H9 (cell line): ENCODE measurements around the gene GRIK1. TPM values are rescaled to one million over a fixed set of nuclear protein-coding genes. Genes with fewer than 3 reads are reported as not detected.

Experiments used
- DNase-seq: peaks from one replicate; pipeline ENCODE4 v3.0.0-alpha.2; 2017
- H2AFZ ChIP-seq: one replicate; pipeline ENCODE4 v1.6.1; 2013; ENCODE audit warnings: mild to moderate bottlenecking, low read length, control low read depth, moderate library complexity
- H2AK5ac ChIP-seq: 2 replicates; pipeline ENCODE4 v1.6.1; 2013; ENCODE audit warnings: low read length, control low read depth, mixed read lengths; ENCODE audit not compliant: insufficient read length
- H2BK120ac ChIP-seq: one replicate; pipeline ENCODE4 v1.6.1; 2013; ENCODE audit warnings: low read depth, mild to moderate bottlenecking, low read length, control low read depth, inconsistent platforms; ENCODE audit not compliant: poor library complexity, severe bottlenecking
- H2BK12ac ChIP-seq: 2 replicates; pipeline ENCODE4 v1.6.1; 2013; ENCODE audit warnings: low read length, control low read depth, mixed read lengths, low read depth; ENCODE audit not compliant: insufficient read length
- H2BK15ac ChIP-seq: 2 replicates; pipeline ENCODE4 v1.6.1; 2013; ENCODE audit warnings: low read depth, low read length, control low read depth
- H2BK20ac ChIP-seq: one replicate; pipeline ENCODE4 v1.6.1; 2013; ENCODE audit warnings: low read depth, mild to moderate bottlenecking, low read length, control low read depth, inconsistent platforms; ENCODE audit not compliant: poor library complexity, severe bottlenecking
- H2BK5ac ChIP-seq: 2 replicates; pipeline ENCODE4 v1.6.1; 2013; ENCODE audit warnings: low read length, control low read depth, mixed read lengths; ENCODE audit not compliant: insufficient read length
- H3K14ac ChIP-seq: 2 replicates; pipeline ENCODE4 v1.6.1; 2013; ENCODE audit warnings: low read length, control low read depth; ENCODE audit not compliant: insufficient read depth
- H3K18ac ChIP-seq: 2 replicates; pipeline ENCODE4 v1.6.1; 2013; ENCODE audit warnings: low read depth, mild to moderate bottlenecking, mixed read lengths, low read length, control low read depth; ENCODE audit not compliant: insufficient read length
- H3K23ac ChIP-seq: 2 replicates; pipeline ENCODE4 v1.6.1; 2013; ENCODE audit warnings: low read length, control low read depth, mixed read lengths, low read depth; ENCODE audit not compliant: insufficient read length
- H3K23me2 ChIP-seq: 2 replicates; pipeline ENCODE4 v1.6.1; 2013; ENCODE audit warnings: low read depth, mild to moderate bottlenecking, mixed read lengths, low read length, control low read depth; ENCODE audit not compliant: insufficient read length, poor library complexity, severe bottlenecking
- H3K27ac ChIP-seq: 2 replicates; pipeline ENCODE4 v1.5.1; 2013; ENCODE audit warnings: low read length, control low read depth, mixed read lengths, low read depth; ENCODE audit not compliant: insufficient read length
- H3K27me3 ChIP-seq: 2 replicates; pipeline ENCODE4 v1.6.1; 2013; ENCODE audit warnings: low read length, control low read depth, inconsistent platforms; ENCODE audit not compliant: insufficient read depth
- H3K4ac ChIP-seq: 2 replicates; pipeline ENCODE4 v1.6.1; 2013; ENCODE audit warnings: low read depth, mild to moderate bottlenecking, control low read depth, inconsistent platforms, low read length, moderate library complexity
- H3K4me1 ChIP-seq: 2 replicates; pipeline ENCODE4 v1.6.1; 2013; ENCODE audit warnings: low read length, control low read depth, inconsistent platforms; ENCODE audit not compliant: insufficient read depth
- H3K4me2 ChIP-seq: 2 replicates; pipeline ENCODE4 v1.6.1; 2013; ENCODE audit warnings: low read length, control low read depth, mixed read lengths; ENCODE audit not compliant: insufficient read length, insufficient read depth
- H3K56ac ChIP-seq: 2 replicates; pipeline ENCODE4 v1.6.1; 2013; ENCODE audit warnings: low read depth, mild to moderate bottlenecking, mixed read lengths, low read length, control low read depth; ENCODE audit not compliant: insufficient read length
- H3K79me1 ChIP-seq: 2 replicates; pipeline ENCODE4 v1.6.1; 2013; ENCODE audit warnings: low read depth, mild to moderate bottlenecking, moderate library complexity, low read length, control low read depth, inconsistent platforms; ENCODE audit not compliant: insufficient read depth, poor library complexity, severe bottlenecking
- H3K79me2 ChIP-seq: 2 replicates; pipeline ENCODE4 v1.6.1; 2013; ENCODE audit warnings: low read length, control low read depth, inconsistent platforms; ENCODE audit not compliant: insufficient read depth
- H3K9ac ChIP-seq: 2 replicates; pipeline ENCODE4 v1.6.1; 2013; ENCODE audit warnings: low read length, control low read depth, mixed read lengths; ENCODE audit not compliant: insufficient read length; ENCODE audit errors: extremely low read depth
- H3K9me3 ChIP-seq: one replicate; pipeline ENCODE4 v1.6.1; 2013; ENCODE audit warnings: low read depth, low read length, inconsistent platforms; ENCODE audit not compliant: control insufficient read depth
- H3T11ph ChIP-seq: one replicate; pipeline ENCODE4 v1.6.1; 2013; ENCODE audit warnings: mild to moderate bottlenecking, low read length, control low read depth, inconsistent platforms
- H4K20me1 ChIP-seq: one replicate; pipeline ENCODE4 v1.6.1; 2013; ENCODE audit not compliant: control insufficient read depth, insufficient read length, insufficient read depth
- H4K5ac ChIP-seq: 2 replicates; pipeline ENCODE4 v1.6.1; 2013; ENCODE audit warnings: low read depth, mild to moderate bottlenecking, mixed read lengths, low read length, control low read depth; ENCODE audit not compliant: insufficient read length
- H4K8ac ChIP-seq: replicated peaks from 2 replicates; pipeline ENCODE4 v1.6.1; 2013; ENCODE audit warnings: low read length, control low read depth, mixed read lengths, low read depth; ENCODE audit not compliant: insufficient read length
- H4K91ac ChIP-seq: 2 replicates; pipeline ENCODE4 v1.6.1; 2013; ENCODE audit warnings: low read depth, mild to moderate bottlenecking, moderate library complexity, mixed read lengths, low read length, control low read depth; ENCODE audit not compliant: insufficient read length
- H3K27ac Mint-ChIP-seq, 3 experiments: 2 replicates in 2 of 3; 3 replicates in 1 of 3; pipeline ENCODE4 v1.8.0; 2020 to 2021; ENCODE audit warnings: mixed read lengths in 3 of 3, mild to moderate bottlenecking in 1 of 3, moderate library complexity in 1 of 3
- H3K27me3 Mint-ChIP-seq: 2 replicates; pipeline ENCODE4 v1.8.0; 2021; ENCODE audit warnings: low read depth, mild to moderate bottlenecking, moderate library complexity, mixed read lengths
- H3K36me3 Mint-ChIP-seq, 3 experiments: 2 replicates in 2 of 3; 3 replicates in 1 of 3; pipeline ENCODE4 v1.8.0; 2020 to 2021; ENCODE audit warnings: low read depth in 3 of 3, mixed read lengths in 3 of 3; ENCODE audit not compliant: insufficient read depth in 1 of 3
- H3K4me1 Mint-ChIP-seq, 2 experiments: 2 replicates each; pipeline ENCODE4 v1.8.0; 2020; ENCODE audit warnings: mixed read lengths in 2 of 2
- H3K4me3 Mint-ChIP-seq, 2 experiments: 2 replicates in 1 of 2; 3 replicates in 1 of 2; pipeline ENCODE4 v1.8.0; 2020 to 2021; ENCODE audit warnings: mild to moderate bottlenecking in 2 of 2, mixed read lengths in 2 of 2, moderate library complexity in 1 of 2
- H3K9me3 Mint-ChIP-seq, 2 experiments: 2 replicates in 1 of 2; 3 replicates in 1 of 2; pipeline ENCODE4 v1.8.0; 2020; ENCODE audit warnings: mild to moderate bottlenecking in 2 of 2, mixed read lengths in 2 of 2, moderate library complexity in 1 of 2
- CTCF ChIP-seq: fragments of 200-600 bp; sonication (generic); conservative IDR thresholded peaks from 3 replicates; pipeline ENCODE4 v1.8.0; 2021; ENCODE audit warnings: antibody characterized with exemption, mild to moderate bottlenecking
- total RNA-seq: library from RNA; stranded (reverse); gene quantifications from 2 replicates; pipeline ENCODE4 v1.2.1, GENCODE V29; 2021

Gene GRIK1
- total RNA-seq, 1 experiment from 2014 or later = not detected

GRCh38 chr21:29621525-29621924, 318.3 kb downstream of the GRIK1 start:
- peaks cover 0 to 7% (median 6%) of the 10 kb centered on the region in 3 experiments; a peak in 4 of 7 replicates for H3K36me3 Mint-ChIP-seq

More at GRCh38 chr21:29621525-29621924, 318.3 kb downstream of the GRIK1 start:
- no peaks in the 10 kb centered on the region for H3K79me1 ChIP-seq
- H2AFZ ChIP-seq = no peak overlapping the region
- no peak overlapping the region for H2BK12ac ChIP-seq
- H3K23me2 ChIP-seq = no peaks in the 10 kb centered on the region
- no peak overlapping the region for H2BK120ac ChIP-seq
- H3K27ac ChIP-seq = no peak overlapping the region
- Mint-ChIP-seq H3K27me3 (no peaks in the 10 kb centered on the region), H3K4me1 (peaks cover 16 to 17% of the 10 kb centered on the region in 2 experiments), H3K27ac (no peak overlapping the region), H3K9me3 (peaks cover 4 to 9% of the 10 kb centered on the region in 2 experiments; a peak in 3 of 5 replicates), H3K4me3 (no peak overlapping the region)
- H3K4ac ChIP-seq = no peak overlapping the region
- no peak for TF ChIP-seq CTCF
- H4K5ac ChIP-seq = no peak overlapping the region
- H4K91ac ChIP-seq = no peak overlapping the region
- H4K8ac ChIP-seq = no peak overlapping the region
- H2BK20ac ChIP-seq = no peak overlapping the region
- no peak overlapping the region for H3K56ac ChIP-seq
- DNase-seq = no peak
- no peak overlapping the region for H3T11ph ChIP-seq
- H3K18ac ChIP-seq = no peak overlapping the region
- no peaks in the 10 kb centered on the region; the same call in 1 of the 2 replicates for H3K4me1 ChIP-seq
- no peak overlapping the region for H2BK15ac ChIP-seq
- no peaks in the 10 kb centered on the region for H3K9me3 ChIP-seq
- H2BK5ac ChIP-seq = no peak overlapping the region
- no peak overlapping the region for H2AK5ac ChIP-seq
- H3K23ac ChIP-seq = no peak overlapping the region
- no peaks in the 10 kb centered on the region for H3K79me2 ChIP-seq
- H4K20me1 ChIP-seq = no peaks in the 10 kb centered on the region
- no peaks in the 10 kb centered on the region for H3K27me3 ChIP-seq
- no peak overlapping the region for H3K14ac ChIP-seq
- no peak overlapping the region for H3K4me2 ChIP-seq
- H3K9ac ChIP-seq = no peak overlapping the region
